WTC11 (cell line): Measurements from ENCODE around the gene C11orf21. TPM values are rescaled to one million over a fixed set of nuclear protein-coding genes. Genes with fewer than 3 reads are reported as not detected.

ENCODE experiments used
- ATAC-seq: fragments of 200-7000 bp; cut with Tn5 transposase; 2 replicates; pipeline ENCODE4 v1.10.0; 2021; ENCODE audit warnings: mild to moderate bottlenecking, moderate library complexity
- CTCF ChIA-PET: fragments of 300-600 bp; sonication (Branson Sonifier 250); formaldehyde crosslinking; loops from one replicate; lab custom pipeline; 2021; ENCODE audit warnings: antibody characterized with exemption; lab: Charles Lee
- POLR2A ChIA-PET: fragments of 350-600 bp; sonication (Branson Sonifier 250); formaldehyde crosslinking; loops from one replicate; lab custom pipeline; 2021; ENCODE audit warnings: antibody characterized with exemption; lab: Charles Lee
- DNase-seq: peaks from one replicate; pipeline ENCODE4 v3.0.0; 2021; ENCODE audit warnings: low spot score
- H3K27ac Mint-ChIP-seq: 2 replicates; pipeline ENCODE4 v1.8.0; 2021; ENCODE audit warnings: mixed read lengths
- H3K27me3 Mint-ChIP-seq: 2 replicates; pipeline ENCODE4 v1.8.0; 2021; ENCODE audit warnings: low read depth, mild to moderate bottlenecking, moderate library complexity, mixed read lengths
- H3K36me3 Mint-ChIP-seq: 2 replicates; pipeline ENCODE4 v1.8.0; 2021; ENCODE audit warnings: mixed read lengths
- H3K4me1 Mint-ChIP-seq: 2 replicates; pipeline ENCODE4 v1.8.0; 2022; ENCODE audit warnings: mixed read lengths
- H3K4me3 Mint-ChIP-seq: 2 replicates; pipeline ENCODE4 v1.8.0; 2021; ENCODE audit warnings: mild to moderate bottlenecking, moderate library complexity, mixed read lengths
- H3K9me3 Mint-ChIP-seq: 2 replicates; pipeline ENCODE4 v1.8.0; 2021; ENCODE audit warnings: mixed read lengths
- AFF4 ChIP-seq: sonication (generic); formaldehyde crosslinking; IDR thresholded peaks from 2 replicates; pipeline ENCODE4 v1.8.1; 2023; ENCODE audit warnings: mild to moderate bottlenecking, missing genetic modification reagents, borderline replicate concordance
- CDX4 ChIP-seq: fragments of 250-450 bp; sonication (Bioruptor Pico); IDR thresholded peaks from 2 replicates; pipeline ENCODE4 v1.9.0; 2021; ENCODE audit warnings: moderate library complexity, mild to moderate bottlenecking, inconsistent platforms, borderline replicate concordance
- FOXP1 ChIP-seq: sonication (generic); formaldehyde crosslinking; IDR thresholded peaks from 2 replicates; pipeline ENCODE4 v1.8.0; 2022; ENCODE audit warnings: missing genetic modification reagents, mild to moderate bottlenecking, moderate library complexity, borderline replicate concordance
- FOXP4 ChIP-seq: sonication (generic); formaldehyde crosslinking; IDR thresholded peaks from 2 replicates; pipeline ENCODE4 v1.8.0; 2022; ENCODE audit warnings: mild to moderate bottlenecking, missing genetic modification reagents
- GRHL2 ChIP-seq: fragments of 250-450 bp; sonication (Bioruptor Pico); IDR thresholded peaks from 2 replicates; pipeline ENCODE4 v1.8.0; 2022; ENCODE audit warnings: mild to moderate bottlenecking, moderate library complexity; ENCODE audit not compliant: insufficient replicate concordance, severe bottlenecking
- IRF1 ChIP-seq: sonication (generic); formaldehyde crosslinking; IDR thresholded peaks from 2 replicates; pipeline ENCODE4 v1.8.0; 2023; ENCODE audit warnings: missing genetic modification reagents
- KAT7 ChIP-seq: sonication (generic); formaldehyde crosslinking; IDR thresholded peaks from 2 replicates; pipeline ENCODE4 v1.8.1; 2023; ENCODE audit warnings: missing genetic modification reagents, mild to moderate bottlenecking, borderline replicate concordance
- MLX ChIP-seq: sonication (generic); formaldehyde crosslinking; IDR thresholded peaks from 2 replicates; pipeline ENCODE4 v1.8.1; 2023; ENCODE audit warnings: mild to moderate bottlenecking, missing genetic modification reagents, moderate library complexity
- NFYB ChIP-seq: sonication (generic); formaldehyde crosslinking; conservative IDR thresholded peaks from 2 replicates; pipeline ENCODE4 v1.8.0; 2022; ENCODE audit warnings: low read depth, missing genetic modification reagents
- NR1H2 ChIP-seq: sonication (generic); formaldehyde crosslinking; IDR thresholded peaks from 2 replicates; pipeline ENCODE4 v1.9.0; 2021; ENCODE audit warnings: mild to moderate bottlenecking, moderate library complexity, missing genetic modification reagents
- PRDM15 ChIP-seq: sonication (generic); formaldehyde crosslinking; IDR thresholded peaks from 2 replicates; pipeline ENCODE4 v1.8.0; 2022; ENCODE audit warnings: missing genetic modification reagents
- PREB ChIP-seq: sonication (generic); formaldehyde crosslinking; IDR thresholded peaks from 2 replicates; pipeline ENCODE4 v1.8.1; 2022; ENCODE audit warnings: mild to moderate bottlenecking, missing genetic modification reagents, moderate library complexity, borderline replicate concordance
- SOX15 ChIP-seq: fragments of 250-450 bp; sonication (Bioruptor Pico); IDR thresholded peaks from 2 replicates; pipeline ENCODE4 v1.9.0; 2021; ENCODE audit warnings: mild to moderate bottlenecking
- SP1 ChIP-seq: sonication (generic); formaldehyde crosslinking; conservative IDR thresholded peaks from 2 replicates; pipeline ENCODE4 v1.8.1; 2022; ENCODE audit warnings: missing genetic modification reagents
- TCF7 ChIP-seq: sonication (generic); formaldehyde crosslinking; IDR thresholded peaks from 2 replicates; pipeline ENCODE4 v1.8.0; 2022; ENCODE audit warnings: mild to moderate bottlenecking, low read depth, missing genetic modification reagents, moderate library complexity
- ZBTB43 ChIP-seq: sonication (generic); formaldehyde crosslinking; IDR thresholded peaks from 2 replicates; pipeline ENCODE4 v1.8.1; 2023; ENCODE audit warnings: mild to moderate bottlenecking, missing genetic modification reagents
- ZNF219 ChIP-seq: sonication (generic); formaldehyde crosslinking; IDR thresholded peaks from 2 replicates; pipeline ENCODE4 v1.8.0; 2023; ENCODE audit warnings: missing genetic modification reagents, mild to moderate bottlenecking, borderline replicate concordance
- ZNF317 ChIP-seq: sonication (generic); formaldehyde crosslinking; IDR thresholded peaks from 2 replicates; pipeline ENCODE4 v1.8.1; 2023; ENCODE audit warnings: low read depth, mild to moderate bottlenecking, moderate library complexity, missing genetic modification reagents, borderline replicate concordance
- ZNF416 ChIP-seq: fragments of 250-450 bp; sonication (Bioruptor Pico); IDR thresholded peaks from 2 replicates; pipeline ENCODE4 v1.9.0; 2021; ENCODE audit warnings: mild to moderate bottlenecking, inconsistent platforms
- ZNF425 ChIP-seq: fragments of 250-450 bp; sonication (Bioruptor Pico); conservative IDR thresholded peaks from 2 replicates; pipeline ENCODE4 v1.9.0; 2021; ENCODE audit warnings: mild to moderate bottlenecking
- total RNA-seq: library from RNA; stranded (reverse); gene quantifications from 3 replicates; pipeline ENCODE4 v1.2.3, GENCODE V29; 2021

C11orf21 gene
- total RNA-seq, 1 experiment from 2014 or later, result 0.24 TPM

GRCh38 chr11:2347308-2347830 lies 45.7 kb upstream of the C11orf21 start:
- peaks cover 20% of the 10 kb centered on the region for H3K36me3 Mint-ChIP-seq
- no peak overlapping the region for H3K4me3 Mint-ChIP-seq
- no peak overlapping the region for H3K27ac Mint-ChIP-seq
- H3K4me1 Mint-ChIP-seq, result no peaks in the 10 kb centered on the region
- TF ChIP-seq AFF4, result no peak
- TF ChIP-seq ZNF425 (CRISPR knock-in tag), result no peak
- TF ChIP-seq IRF1 (CRISPR knock-in tag), result no peak
- no peak for TF ChIP-seq GRHL2 (CRISPR knock-in tag)
- TF ChIP-seq FOXP4, result no peak
- no peak for TF ChIP-seq ZNF219
- no peak for TF ChIP-seq PREB (CRISPR knock-in tag)
- TF ChIP-seq MLX (CRISPR knock-in tag), result no peak
- TF ChIP-seq SP1 (CRISPR knock-in tag), result no peak
- no peak for TF ChIP-seq NR1H2 (CRISPR knock-in tag)
- TF ChIP-seq ZNF317 (CRISPR knock-in tag), result no peak
- no peak for TF ChIP-seq ZBTB43
- no peak for TF ChIP-seq NFYB (CRISPR knock-in tag)
- TF ChIP-seq FOXP1 (CRISPR knock-in tag), result no peak
- TF ChIP-seq CDX4, result no peak
- no peak for TF ChIP-seq SOX15 (CRISPR knock-in tag)
- TF ChIP-seq KAT7 (CRISPR knock-in tag), result no peak
- TF ChIP-seq TCF7 (CRISPR knock-in tag), result no peak
- no peak for TF ChIP-seq PRDM15
- TF ChIP-seq ZNF416 (CRISPR knock-in tag), result no peak
- ATAC-seq (no peak), DNase-seq (no peak)
- ChIA-PET CTCF (no interaction called here), POLR2A (no interaction called here)
- peaks cover 65% of the 10 kb centered on the region for H3K27me3 Mint-ChIP-seq
- peaks cover 67% of the 10 kb centered on the region for H3K9me3 Mint-ChIP-seq
